Measurements from ENCODE around the gene PBX3. TPM values are rescaled to one million over a fixed set of nuclear protein-coding genes. Genes with fewer than 3 reads are reported as not detected.

Gene PBX3
- total and polyA plus RNA-seq, 9 donors = 9.1 to 18.5 (median 11.4) TPM

DNA sequence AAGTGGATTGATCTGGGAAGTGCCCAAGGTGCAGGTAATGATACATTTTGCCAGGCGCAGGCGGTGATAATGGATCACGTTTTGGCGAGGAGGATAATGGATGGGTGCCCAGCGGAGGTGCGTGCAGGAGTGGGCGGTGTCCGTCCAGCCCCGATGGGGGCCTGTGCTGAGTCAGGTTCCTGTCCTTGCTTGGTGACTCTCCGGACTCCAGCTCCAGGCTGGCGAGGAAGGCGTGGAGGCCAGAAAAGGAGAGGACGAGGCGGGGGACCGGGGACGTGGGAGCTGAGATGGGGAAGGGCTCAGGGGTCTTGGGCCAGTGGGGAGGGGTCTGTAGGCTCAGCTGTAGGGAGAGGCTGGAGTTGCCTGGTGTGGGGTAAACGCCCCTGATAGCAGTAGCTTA lies 268.3 kb downstream of the PBX3 start:
- DNase-seq = no peak
- no peak overlapping the region for H3K27ac ChIP-seq (ENCODE audit: low read length)
- H3K4me1 ChIP-seq (ENCODE audit: control insufficient read depth, insufficient read depth, low read length) = no peaks in the 10 kb centered on the region
- H3K9me3 ChIP-seq (replicated peaks; ENCODE audit: control insufficient read depth, low read depth, low read length) = no peaks in the 10 kb centered on the region
- WGBS (ENCODE audit: insufficient coverage) = 88% methylated on average over 17 of the region's 17 CpGs
- H3K27me3 ChIP-seq (ENCODE audit: control insufficient read depth, insufficient read depth, low read length) = no peaks in the 10 kb centered on the region
- H3K4me3 ChIP-seq (ENCODE audit: low read length) = no peak overlapping the region
- no peaks in the 10 kb centered on the region for H3K36me3 ChIP-seq (ENCODE audit: control insufficient read depth, insufficient read depth, low read length)

DNA sequence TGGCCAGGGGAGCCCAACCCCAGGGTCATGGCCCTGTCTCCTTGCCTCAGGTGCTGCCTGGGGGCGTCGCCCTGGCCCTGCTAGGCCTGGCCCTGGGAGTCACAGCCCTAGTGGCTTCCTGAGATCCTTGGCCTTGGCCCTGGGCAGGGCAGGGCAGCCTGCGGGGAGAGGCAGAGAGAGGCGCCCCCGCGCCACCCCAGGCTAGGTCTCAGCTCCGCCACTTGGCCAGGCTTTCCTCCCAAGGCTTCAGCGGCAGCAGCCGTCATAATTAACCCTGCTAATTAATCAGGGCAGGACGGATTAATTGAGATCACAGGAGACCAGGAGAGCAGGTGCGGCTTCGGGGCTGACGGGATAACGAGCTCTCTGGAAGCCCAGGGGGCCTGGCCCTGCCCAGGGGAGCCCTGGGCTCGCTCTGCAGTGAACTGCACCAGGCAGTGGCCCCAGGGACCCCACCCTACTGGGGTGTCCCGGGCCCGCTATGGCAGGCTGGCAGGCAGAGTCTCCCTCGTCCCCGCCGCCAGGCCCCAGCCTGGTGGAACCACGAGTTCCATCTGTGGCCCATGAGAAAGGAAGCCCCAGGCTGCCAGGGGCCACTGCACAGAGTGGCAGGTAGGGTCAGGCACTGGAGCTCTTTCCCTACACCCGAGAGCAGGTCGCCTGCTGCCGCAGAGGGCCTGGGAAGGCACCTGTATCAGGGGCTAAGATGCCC lies 269.6 kb downstream of the PBX3 start:
- no peak for DNase-seq
- H3K9me3 ChIP-seq (replicated peaks; ENCODE audit: control insufficient read depth, low read depth, low read length) = no peaks in the 10 kb centered on the region
- H3K36me3 ChIP-seq (ENCODE audit: control insufficient read depth, insufficient read depth, low read length) = no peaks in the 10 kb centered on the region
- no peaks in the 10 kb centered on the region for H3K27me3 ChIP-seq (ENCODE audit: control insufficient read depth, insufficient read depth, low read length)
- H3K27ac ChIP-seq (ENCODE audit: low read length) = no peak overlapping the region
- H3K4me3 ChIP-seq (ENCODE audit: low read length) = no peak overlapping the region
- H3K4me1 ChIP-seq (ENCODE audit: control insufficient read depth, insufficient read depth, low read length) = no peaks in the 10 kb centered on the region
- 84% methylated on average over 24 of the region's 24 CpGs for WGBS (ENCODE audit: insufficient coverage)

Other genes with a start within 250 kb of the PBX3 start
- gene MAPKAP1, start 40.2 kb upstream of the PBX3 start, total RNA-seq = 47.3 TPM
- 10 to 100 TPM; 55.1 to 67.3 (median 59.7) TPM for gene MAPKAP1, start 40.2 kb upstream of the PBX3 start, polyA plus RNA-seq (ENCODE audit: insufficient read depth in 1 of 8, insufficient read length in 8 of 8, low replicate concordance in 1 of 8)